WI38 (cell line): ENCODE data around the gene CPSF3.

Experiments used
- H3K4me3 ChIP-seq: 2 replicates; pipeline ENCODE4 v1.5.1; 2011; ENCODE audit warnings: low read depth, mild to moderate bottlenecking, control low read depth, low read length
- TF ChIP-seq, protein P1 (sequence below): IDR thresholded peaks from 2 replicates; pipeline ENCODE4 v1.5.1; 2012; ENCODE audit warnings: low read depth, mild to moderate bottlenecking, control low read depth, low read length

CPSF3 gene

DNA sequence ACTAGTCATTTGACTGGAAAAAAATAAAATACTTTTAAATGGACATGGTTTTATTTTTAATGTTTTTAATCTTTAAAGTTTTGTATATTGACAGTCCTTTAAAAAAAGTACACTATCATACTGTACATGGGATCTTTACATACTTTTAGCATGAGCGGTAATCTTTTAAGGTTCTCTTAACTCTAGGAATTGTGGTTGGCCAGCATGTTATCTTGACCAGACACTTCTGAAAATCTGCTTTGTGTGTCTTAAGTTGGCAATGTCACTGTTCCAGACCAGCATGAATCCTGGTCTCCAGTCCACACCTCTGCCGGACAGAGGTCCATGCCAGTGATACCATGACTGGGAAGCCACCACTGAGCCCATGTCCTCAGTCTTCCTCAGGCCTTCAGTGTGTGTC, 17.8 kb upstream of the CPSF3 start:
- H3K4me3 ChIP-seq = no peak overlapping the region
- TF ChIP-seq, protein P1, sequence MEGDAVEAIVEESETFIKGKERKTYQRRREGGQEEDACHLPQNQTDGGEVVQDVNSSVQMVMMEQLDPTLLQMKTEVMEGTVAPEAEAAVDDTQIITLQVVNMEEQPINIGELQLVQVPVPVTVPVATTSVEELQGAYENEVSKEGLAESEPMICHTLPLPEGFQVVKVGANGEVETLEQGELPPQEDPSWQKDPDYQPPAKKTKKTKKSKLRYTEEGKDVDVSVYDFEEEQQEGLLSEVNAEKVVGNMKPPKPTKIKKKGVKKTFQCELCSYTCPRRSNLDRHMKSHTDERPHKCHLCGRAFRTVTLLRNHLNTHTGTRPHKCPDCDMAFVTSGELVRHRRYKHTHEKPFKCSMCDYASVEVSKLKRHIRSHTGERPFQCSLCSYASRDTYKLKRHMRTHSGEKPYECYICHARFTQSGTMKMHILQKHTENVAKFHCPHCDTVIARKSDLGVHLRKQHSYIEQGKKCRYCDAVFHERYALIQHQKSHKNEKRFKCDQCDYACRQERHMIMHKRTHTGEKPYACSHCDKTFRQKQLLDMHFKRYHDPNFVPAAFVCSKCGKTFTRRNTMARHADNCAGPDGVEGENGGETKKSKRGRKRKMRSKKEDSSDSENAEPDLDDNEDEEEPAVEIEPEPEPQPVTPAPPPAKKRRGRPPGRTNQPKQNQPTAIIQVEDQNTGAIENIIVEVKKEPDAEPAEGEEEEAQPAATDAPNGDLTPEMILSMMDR = no peak

DNA sequence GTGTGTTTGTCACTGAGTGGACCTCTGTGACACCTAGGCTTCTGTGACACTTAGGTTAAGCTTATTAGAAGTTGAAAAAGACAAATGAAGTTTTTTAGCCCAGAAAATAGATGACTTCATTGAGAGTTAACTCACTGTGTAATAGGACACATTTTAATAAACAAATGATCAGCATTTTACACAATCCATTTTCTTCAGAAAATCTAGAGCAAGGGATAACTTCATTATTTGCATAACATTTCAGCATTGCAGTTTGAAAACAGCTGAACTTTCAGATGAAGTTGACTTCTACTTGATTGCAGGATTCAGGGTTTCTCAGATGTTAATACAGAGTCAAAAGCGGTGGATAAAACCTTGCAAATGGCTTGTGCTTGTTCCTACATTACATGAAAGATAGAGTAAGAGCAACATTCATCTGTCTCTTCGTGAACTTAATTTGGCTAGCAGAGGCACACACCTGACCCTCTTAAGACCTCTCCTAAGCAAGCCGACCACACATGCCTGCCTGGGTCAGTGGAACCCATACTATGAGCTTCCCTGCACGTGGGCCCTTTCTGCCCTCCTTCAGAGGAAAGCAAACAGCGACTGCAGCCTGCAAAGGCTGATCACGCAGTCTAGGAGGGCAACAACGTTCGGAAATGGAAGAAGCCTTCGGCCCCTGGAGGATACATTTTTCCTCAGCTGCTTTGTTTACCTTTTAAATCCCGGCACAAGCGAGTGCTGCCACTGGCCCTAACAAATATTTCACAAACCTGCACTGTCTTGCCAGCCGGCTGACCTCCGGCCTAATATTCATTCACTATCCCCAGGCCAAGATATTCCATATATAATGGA, 16.7 kb upstream of the CPSF3 start:
- TF ChIP-seq, protein P1 = no peak
- no peak overlapping the region for H3K4me3 ChIP-seq

DNA sequence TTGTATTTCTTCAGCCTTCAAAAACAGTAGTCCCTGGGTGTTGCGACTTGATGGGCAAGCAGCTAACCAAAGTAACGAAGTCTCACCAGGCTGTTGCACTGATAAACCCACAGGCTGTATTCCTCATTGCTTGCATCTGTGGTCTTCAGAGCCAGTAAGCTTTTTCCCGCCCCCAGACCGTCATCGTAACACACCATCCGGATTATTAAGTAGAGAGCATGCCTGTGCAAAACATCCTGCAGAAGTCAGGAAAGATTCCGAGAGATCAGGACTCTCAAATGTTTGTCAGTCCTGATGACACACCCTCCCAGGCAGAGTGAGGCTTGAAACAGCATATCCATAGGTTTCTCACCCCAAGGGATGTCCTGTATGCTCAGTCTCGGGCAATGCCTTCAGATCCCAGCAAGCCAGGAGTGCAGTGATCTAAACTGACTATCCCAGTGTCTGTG, 16.1 kb upstream of the CPSF3 start:
- TF ChIP-seq, protein P1 = no peak

DNA sequence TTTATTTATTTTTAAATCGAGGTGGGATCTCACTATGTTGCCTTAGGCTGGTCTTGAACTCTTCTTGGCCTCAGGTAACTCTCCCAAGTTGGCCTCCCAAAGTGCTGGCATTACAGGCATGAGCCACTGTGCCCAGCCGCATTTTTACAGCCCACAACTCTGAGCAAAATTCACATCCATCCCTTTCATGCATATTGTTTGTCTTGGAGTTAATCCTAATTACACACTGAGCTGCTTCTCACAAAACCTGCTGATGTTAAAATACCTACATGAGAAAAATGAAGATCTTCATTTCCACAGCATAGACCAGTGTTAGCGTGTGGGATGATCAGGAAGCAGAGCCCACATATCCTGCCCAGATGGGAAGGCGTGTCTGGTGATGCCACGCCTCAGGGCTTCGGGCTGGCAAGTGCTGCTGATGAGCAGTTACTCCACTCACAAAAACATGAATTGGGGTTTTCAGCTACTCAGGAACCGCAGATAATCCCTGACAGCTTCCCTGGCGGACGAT, 14.8 kb upstream of the CPSF3 start:
- TF ChIP-seq, protein P1 = no peak

More for the DNA sequence above, 16.1 kb upstream of the CPSF3 start:
- H3K4me3 ChIP-seq = no peak overlapping the region

DNA sequence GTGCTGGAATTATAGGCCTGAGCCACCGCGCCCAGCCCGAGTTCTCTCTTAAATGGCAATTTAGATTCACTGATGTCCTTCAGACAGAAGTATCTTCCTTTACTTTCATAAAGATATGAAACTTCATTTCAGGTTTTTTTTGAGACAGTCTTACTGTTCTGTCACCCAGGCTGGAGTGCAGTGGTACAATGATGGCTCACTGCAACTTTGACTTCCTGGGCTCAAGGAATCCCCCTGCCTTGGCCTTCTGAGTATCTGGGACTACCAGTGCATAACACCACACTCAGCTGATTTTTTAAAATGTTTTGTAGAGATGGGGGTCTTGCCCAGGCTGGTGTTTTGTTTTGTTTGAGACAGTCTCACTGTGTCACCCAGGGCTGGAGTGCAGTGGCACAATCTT, 13.3 kb upstream of the CPSF3 start:
- no peak overlapping the region for H3K4me3 ChIP-seq
- TF ChIP-seq, protein P1 = no peak

More for the DNA sequence above, 14.8 kb upstream of the CPSF3 start:
- H3K4me3 ChIP-seq = no peak overlapping the region

DNA sequence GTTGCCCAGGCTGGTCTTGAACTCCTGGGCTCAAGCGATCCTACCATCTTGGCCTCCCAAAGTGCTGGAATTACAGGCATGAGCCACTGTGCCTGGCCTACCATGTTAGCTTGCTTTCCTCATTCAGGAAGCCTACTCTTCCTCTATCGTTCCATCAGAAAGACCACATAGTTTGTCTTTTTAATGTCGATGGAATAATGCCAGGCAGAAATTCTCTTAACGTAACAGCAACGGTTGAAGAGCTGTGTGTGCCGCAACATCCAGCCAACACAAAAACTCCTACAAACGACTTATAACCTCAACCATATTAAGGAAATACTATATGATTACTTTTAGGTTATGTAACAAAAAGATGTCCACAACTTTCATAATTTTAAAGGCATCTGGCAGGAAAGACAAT, 10.7 kb upstream of the CPSF3 start:
- TF ChIP-seq, protein P1 = no peak
- no peak overlapping the region for H3K4me3 ChIP-seq

DNA sequence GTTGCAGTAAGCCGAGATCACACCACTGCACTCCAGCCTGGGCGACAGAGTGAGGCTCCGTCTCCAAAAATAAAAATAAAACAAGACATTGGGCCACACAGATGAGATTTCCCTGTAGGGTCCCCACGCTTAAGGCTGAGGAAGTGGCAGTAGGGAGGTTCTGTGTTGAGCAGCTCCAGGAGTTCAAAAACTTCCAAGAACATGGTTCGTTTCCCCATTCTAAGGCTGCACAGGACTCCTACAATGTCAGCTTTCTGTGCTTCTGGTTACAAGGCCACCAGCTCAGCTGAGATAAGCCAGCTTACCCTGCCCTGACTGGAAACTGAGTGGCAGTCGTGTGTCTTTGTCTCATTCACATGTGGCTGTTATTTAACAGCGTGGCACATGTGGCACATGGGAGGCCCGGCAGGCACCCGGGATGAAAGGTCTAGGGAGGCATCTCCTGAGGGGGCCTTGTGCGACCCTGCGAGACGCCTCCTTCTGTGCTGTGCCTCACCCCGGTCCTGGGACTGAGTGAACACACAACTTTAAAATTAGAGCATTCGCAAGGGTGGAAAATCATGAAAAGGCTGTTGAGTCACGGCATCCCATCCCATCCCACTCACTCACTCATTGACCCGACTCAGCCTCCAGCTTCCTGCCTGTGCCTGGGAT, 7.8 kb upstream of the CPSF3 start:
- TF ChIP-seq, protein P1 = no peak
- no peak overlapping the region for H3K4me3 ChIP-seq
